Activated naive CD4-positive, alpha-beta T cell treated with anti-CD3 and anti-CD28 coated beads, Interleukin-2, amount 50 U/mL, for 72 hours (primary cell): ENCODE results near the gene PLCD3. TPM values are rescaled to one million over a fixed set of nuclear protein-coding genes. Genes with fewer than 3 reads are reported as not detected.
A peak's percentile ranks its signal among the peaks of the same experiment; 100 is the strongest.

Source experiments
- ATAC-seq, 2 donors: fragments of 150-1000 bp; cut with Tn5 transposase; 2 replicates each; pipeline ENCODE4 v1.10.0; 2021; ENCODE audit warnings: mild to moderate bottlenecking in 2 of 2, moderate library complexity in 2 of 2
- DNase-seq, 2 donors: peaks; one replicate each; pipeline ENCODE4 v3.0.0; 2021 to 2022; ENCODE audit warnings: low spot score in 2 of 2
- H3K27ac Mint-ChIP-seq, 2 donors: one replicate each; pipeline ENCODE4 v1.8.0; 2022; ENCODE audit warnings: mild to moderate bottlenecking in 2 of 2, mixed read lengths in 2 of 2
- H3K36me3 Mint-ChIP-seq, 2 donors: one replicate each; pipeline ENCODE4 v1.8.0; 2022; ENCODE audit warnings: mixed read lengths in 2 of 2
- H3K9me3 Mint-ChIP-seq, 2 donors: one replicate each; pipeline ENCODE4 v1.8.0; 2022; ENCODE audit warnings: mixed read lengths in 2 of 2
- total RNA-seq, 2 donors: library from RNA; stranded (reverse); gene quantifications; one replicate each; pipeline ENCODE4 v1.2.3, GENCODE V29; 2022

Gene PLCD3
- total RNA-seq, 2 donors from 2014 or later: 3.9 to 7.7 TPM

GRCh38 chr17:45143094-45143670 is 10.9 kb upstream of the PLCD3 start:
- ATAC-seq: no peak
- no peak for DNase-seq
- Mint-ChIP-seq H3K9me3 (no peaks in the 10 kb centered on the region), H3K27ac (peak overlapping the region in 1 of 2 donors; percentile 48), H3K36me3 (peaks cover 14 to 16% of the 10 kb centered on the region in 2 donors)

GRCh38 chr17:45139533-45139920 is 7.2 kb upstream of the PLCD3 start:
- H3K9me3 Mint-ChIP-seq: no peaks in the 10 kb centered on the region
- no peak overlapping the region for H3K27ac Mint-ChIP-seq

GRCh38 chr17:45138911-45139532 is 6.7 kb upstream of the PLCD3 start:
- no peak for DNase-seq
- H3K9me3 Mint-ChIP-seq: no peaks in the 10 kb centered on the region
- H3K36me3 Mint-ChIP-seq: no peaks in the 10 kb centered on the region
- ATAC-seq: no peak
- no peak overlapping the region for H3K27ac Mint-ChIP-seq

More at GRCh38 chr17:45139533-45139920, 7.2 kb upstream of the PLCD3 start:
- H3K36me3 Mint-ChIP-seq: no peaks in the 10 kb centered on the region
- no peak for ATAC-seq
- DNase-seq: no peak

GRCh38 chr17:45137561-45138305 is 5.4 kb upstream of the PLCD3 start:
- no peaks in the 10 kb centered on the region for H3K36me3 Mint-ChIP-seq
- no peaks in the 10 kb centered on the region for H3K9me3 Mint-ChIP-seq
- DNase-seq (no peak), ATAC-seq (no peak)
- H3K27ac Mint-ChIP-seq: peak overlapping the region in 1 of 2 donors; percentile 49

- peak overlapping the region; percentile 84 to 85 for H3K27ac Mint-ChIP-seq
- no peaks in the 10 kb centered on the region for H3K9me3 Mint-ChIP-seq
- H3K36me3 Mint-ChIP-seq: no peaks in the 10 kb centered on the region
- ATAC-seq (no peak), DNase-seq (no peak)
Measured at GRCh38 chr17:45136846-45137560, 4.7 kb upstream of the PLCD3 start.

GRCh38 chr17:45135978-45136791 is 3.9 kb upstream of the PLCD3 start:
- Mint-ChIP-seq H3K9me3 (no peaks in the 10 kb centered on the region), H3K36me3 (no peaks in the 10 kb centered on the region), H3K27ac (peak overlapping the region; percentile 84 to 85)
- DNase-seq (no peak), ATAC-seq (no peak)

- peak; percentile 86 to 87 for ATAC-seq
- Mint-ChIP-seq H3K27ac (peak within 1 kb of the TSS; percentile 84 to 85), H3K9me3 (no peaks in the 10 kb centered on the region)
Measured at GRCh38 chr17:45135192-45135977, 3.1 kb upstream of the PLCD3 start, which contains the start of gene ACBD4. Gene ACBD4, plus strand, starts transcription at chr17:45135687. Its CDS starts 458 bp downstream, at chr17:45136145.

GRCh38 chr17:45132572-45133463 is 503 bp upstream of the PLCD3 start:
- peak; percentile 67 to 83 for DNase-seq
- H3K36me3 Mint-ChIP-seq: no peaks in the 10 kb centered on the region
- peak; percentile 37 to 51 for ATAC-seq
- no peaks in the 10 kb centered on the region for H3K9me3 Mint-ChIP-seq
- peak overlapping the region; percentile 44 to 70 for H3K27ac Mint-ChIP-seq

More at GRCh38 chr17:45135192-45135977, 3.1 kb upstream of the PLCD3 start, which contains the start of gene ACBD4:
- no peaks in the 10 kb centered on the region for H3K36me3 Mint-ChIP-seq
- peak; percentile 96 to 100 for DNase-seq

GRCh38 chr17:45131616-45132319 is 547 bp downstream of the PLCD3 start:
- ATAC-seq (peak in 1 of 2 donors; percentile 8), DNase-seq (peak in 1 of 2 donors; percentile 77)
- no peaks in the 10 kb centered on the region for H3K36me3 Mint-ChIP-seq
- no peak overlapping the region for H3K27ac Mint-ChIP-seq
- no peaks in the 10 kb centered on the region for H3K9me3 Mint-ChIP-seq

- DNase-seq: no peak
- no peaks in the 10 kb centered on the region for H3K36me3 Mint-ChIP-seq
Measured at GRCh38 chr17:45130681-45131615, 1.4 kb downstream of the PLCD3 start.

GRCh38 chr17:45129940-45130680 is 2.2 kb downstream of the PLCD3 start:
- H3K36me3 Mint-ChIP-seq: no peaks in the 10 kb centered on the region
- DNase-seq (no peak), ATAC-seq (no peak)
- H3K9me3 Mint-ChIP-seq: no peaks in the 10 kb centered on the region
- H3K27ac Mint-ChIP-seq: no peak overlapping the region

More at GRCh38 chr17:45130681-45131615, 1.4 kb downstream of the PLCD3 start:
- no peak overlapping the region for H3K27ac Mint-ChIP-seq
- no peak for ATAC-seq
- H3K9me3 Mint-ChIP-seq: no peaks in the 10 kb centered on the region

- Mint-ChIP-seq H3K9me3 (no peaks in the 10 kb centered on the region), H3K36me3 (no peaks in the 10 kb centered on the region), H3K27ac (no peak overlapping the region)
- no peak for DNase-seq
- no peak for ATAC-seq
Measured at GRCh38 chr17:45129426-45129939, 2.8 kb downstream of the PLCD3 start.
